ENCODE data around the gene PCCA. TPM values are rescaled to one million over a fixed set of nuclear protein-coding genes. Genes with fewer than 3 reads are reported as not detected.
"Not testable (repeated sequence)": the region's sequence is repeated elsewhere in the genome, so short reads cannot be mapped to it uniquely, and the experiment has no call there.

Gene PCCA
- total RNA-seq (2014; rRNA removed; shearing (Covaris generic)) = 9.4 and 10.0 TPM in 2 replicates

- peak; percentile 95 for DNase-seq (ENCODE audit: low spot score)
Observed at GRCh38 chr13:100088644-100089464, at the start of gene PCCA. TSS of gene PCCA (plus strand) at chr13:100089093. CDS start at chr13:100089121, 28 bp downstream.

GRCh38 chr13:100039740-100040139, 49.2 kb upstream of the PCCA start:
- no peak for DNase-seq (ENCODE audit: low spot score)

- no peak for DNase-seq (ENCODE audit: low spot score)
Observed at GRCh38 chr13:100040196-100040595, 48.7 kb upstream of the PCCA start.

- DNase-seq (ENCODE audit: low spot score) = no peak
Observed at GRCh38 chr13:100044936-100045335, 44.0 kb upstream of the PCCA start.

- DNase-seq (ENCODE audit: low spot score) = no peak
Observed at GRCh38 chr13:100045355-100045754, 43.5 kb upstream of the PCCA start.

GRCh38 chr13:100051070-100051469, 37.8 kb upstream of the PCCA start:
- DNase-seq (ENCODE audit: low spot score) = no peak

GRCh38 chr13:100059827-100060226, 29.1 kb upstream of the PCCA start:
- DNase-seq (ENCODE audit: low spot score) = no peak

- DNase-seq (ENCODE audit: low spot score) = no peak
Observed at GRCh38 chr13:100063333-100063732, 25.6 kb upstream of the PCCA start.

- DNase-seq (ENCODE audit: low spot score) = no peak
Observed at GRCh38 chr13:100063906-100064305, 25.0 kb upstream of the PCCA start.

- no peak for DNase-seq (ENCODE audit: low spot score)
Observed at GRCh38 chr13:100068133-100068931, 20.6 kb upstream of the PCCA start.

GRCh38 chr13:100069278-100069677, 19.6 kb upstream of the PCCA start:
- DNase-seq (ENCODE audit: low spot score) = no peak

- DNase-seq (ENCODE audit: low spot score) = no peak
Observed at GRCh38 chr13:100075700-100076587, 12.9 kb upstream of the PCCA start.

- DNase-seq (ENCODE audit: low spot score) = not testable (repeated sequence)
Observed at GRCh38 chr13:100079003-100079402, 9.9 kb upstream of the PCCA start.

- not testable (repeated sequence) for DNase-seq (ENCODE audit: low spot score)
Observed at GRCh38 chr13:100083401-100083800, 5.5 kb upstream of the PCCA start.

- no peak for DNase-seq (ENCODE audit: low spot score)
Observed at GRCh38 chr13:100088273-100088643, 635 bp upstream of the PCCA start.

GRCh38 chr13:100089465-100090032, 656 bp downstream of the PCCA start:
- peak; percentile 70 for DNase-seq (ENCODE audit: low spot score)

GRCh38 chr13:100090861-100091260, 2.0 kb downstream of the PCCA start:
- no peak for DNase-seq (ENCODE audit: low spot score)

GRCh38 chr13:100091391-100091790, 2.5 kb downstream of the PCCA start:
- no peak for DNase-seq (ENCODE audit: low spot score)

- not testable (repeated sequence) for DNase-seq (ENCODE audit: low spot score)
Observed at GRCh38 chr13:100092273-100092672, 3.4 kb downstream of the PCCA start.

GRCh38 chr13:100095498-100095897, 6.6 kb downstream of the PCCA start:
- no peak for DNase-seq (ENCODE audit: low spot score)

- DNase-seq (ENCODE audit: low spot score) = no peak
Observed at GRCh38 chr13:100096526-100096925, 7.6 kb downstream of the PCCA start.
